Lower leg skin (tissue), 4 donors: ENCODE measurements around the gene MAP9. TPM values are rescaled to one million over a fixed set of nuclear protein-coding genes. Genes with fewer than 3 reads are reported as not detected.

ENCODE experiments used
- DNase-seq, 2 donors: peaks; one replicate each; pipeline ENCODE4 v3.0.0-alpha.2; 2019; ENCODE audit warnings: low spot score in 2 of 2
- H3K4me3 ChIP-seq: fragments of 200-600 bp; sonication (generic); 2 replicates; pipeline ENCODE4 v1.5.1; 2017; ENCODE audit warnings: mild to moderate bottlenecking, low read depth; ENCODE audit not compliant: poor library complexity, severe bottlenecking
- CTCF ChIP-seq, 3 donors: fragments of 450-650 bp; IDR thresholded peaks; one replicate each; pipeline ENCODE4 v1.5.1; 2016; ENCODE audit warnings: antibody characterized with exemption in 3 of 3, mild to moderate bottlenecking in 3 of 3, moderate library complexity in 2 of 3
- POLR2A ChIP-seq, 2 donors: fragments of 450-650 bp; IDR thresholded peaks; one replicate each; pipeline ENCODE4 v1.6.1; 2016 to 2017; ENCODE audit warnings: antibody characterized with exemption in 2 of 2, mild to moderate bottlenecking in 1 of 2, moderate library complexity in 1 of 2
- WGBS, 2 donors: methylation state at CpG; one replicate each; pipeline ENCODE4 v1.1.5; 2018; 5-methylcytosine and 5-hydroxymethylcytosine counted together
- intact Hi-C: fragments of 100-400 bp; cut with DNase I; formaldehyde crosslinking; loops from one replicate; pipeline ENCODE4 v1.15.0; 2023; ENCODE audit warnings: low total_unique reads
- total RNA-seq, 4 donors: library from RNA; depleted of rRNA; stranded (reverse); fragments of >200 nt; gene quantifications; one replicate each; pipeline ENCODE4 v1.1.0, GENCODE V29; 2016

MAP9 gene
- total RNA-seq, 4 donors from 2014 or later = 0.15 to 1.8 (median 1.3) TPM

- DNase-seq = no peak
- TF ChIP-seq POLR2A (IDR thresholded peaks at IDR 0.05) (no peak), CTCF (IDR thresholded peaks at IDR 0.05) (no peak)
- WGBS, 2 donors = 69 to 74% methylated on average over 3 of the region's 3 CpGs
- intact Hi-C loops = no loop called here
- H3K4me3 ChIP-seq = no peak overlapping the region
These were observed 511 bp upstream of the MAP9 start for GRCh38 chr4:155377276-155377675.

- intact Hi-C loops = no loop called here
- no peak overlapping the region for H3K4me3 ChIP-seq
- TF ChIP-seq CTCF (IDR thresholded peaks at IDR 0.05) (no peak), POLR2A (IDR thresholded peaks at IDR 0.05) (no peak)
- no peak for DNase-seq
- 36 to 51% methylated on average over 4 of the region's 4 CpGs for WGBS, 2 donors
These were observed 5.2 kb downstream of the MAP9 start for GRCh38 chr4:155371432-155372043.

- intact Hi-C loops = no loop called here
- H3K4me3 ChIP-seq = no peak overlapping the region
- TF ChIP-seq POLR2A (IDR thresholded peaks at IDR 0.05) = no peak
- no peak for TF ChIP-seq CTCF (IDR thresholded peaks at IDR 0.05)
- DNase-seq = no peak
- WGBS, 2 donors = 89 to 97% methylated on average over 2 of the region's 2 CpGs
These were observed 9.2 kb downstream of the MAP9 start for GRCh38 chr4:155367608-155368007.

- no peak overlapping the region for H3K4me3 ChIP-seq
- no peak for TF ChIP-seq POLR2A (IDR thresholded peaks at IDR 0.05)
- TF ChIP-seq CTCF (IDR thresholded peaks at IDR 0.05) = no peak
- intact Hi-C loops = no loop called here
- peak in 1 of 2 donors; percentile 21 for DNase-seq
- WGBS, 2 donors = 40 to 53% methylated on average over 8 of the region's 8 CpGs
These were observed 22.7 kb downstream of the MAP9 start for GRCh38 chr4:155353923-155354540.

- TF ChIP-seq POLR2A (IDR thresholded peaks at IDR 0.05) = no peak
- TF ChIP-seq CTCF (IDR thresholded peaks at IDR 0.05) = no peak
- H3K4me3 ChIP-seq = no peak overlapping the region
- DNase-seq = no peak
- 77 to 89% methylated on average over 1 of the region's 1 CpG for WGBS, 2 donors
- intact Hi-C loops = no loop called here
These were observed 34.6 kb downstream of the MAP9 start for GRCh38 chr4:155342142-155342541.

- H3K4me3 ChIP-seq = no peak overlapping the region
- no peak for TF ChIP-seq CTCF (IDR thresholded peaks at IDR 0.05)
- no peak for TF ChIP-seq POLR2A (IDR thresholded peaks at IDR 0.05)
- no peak for DNase-seq
- intact Hi-C loops = no loop called here
- 78 to 81% methylated on average over 6 of the region's 6 CpGs for WGBS, 2 donors
These were observed 36.8 kb downstream of the MAP9 start for GRCh38 chr4:155339999-155340398.
